HG03196 (cell line): ENCODE data around the gene UTP25.
A peak's percentile ranks its signal among the peaks of the same experiment; 100 is the strongest.
"Not testable (repeated sequence)": the region's sequence is repeated elsewhere in the genome, so short reads cannot be mapped to it uniquely, and the experiment has no call there.

ENCODE experiments used
- ATAC-seq: cut with Tn5 transposase; IDR thresholded peaks from one replicate; pipeline ENCODE4 v1.9.1; 2021; ENCODE audit not compliant: unreplicated experiment

UTP25 gene

DNA sequence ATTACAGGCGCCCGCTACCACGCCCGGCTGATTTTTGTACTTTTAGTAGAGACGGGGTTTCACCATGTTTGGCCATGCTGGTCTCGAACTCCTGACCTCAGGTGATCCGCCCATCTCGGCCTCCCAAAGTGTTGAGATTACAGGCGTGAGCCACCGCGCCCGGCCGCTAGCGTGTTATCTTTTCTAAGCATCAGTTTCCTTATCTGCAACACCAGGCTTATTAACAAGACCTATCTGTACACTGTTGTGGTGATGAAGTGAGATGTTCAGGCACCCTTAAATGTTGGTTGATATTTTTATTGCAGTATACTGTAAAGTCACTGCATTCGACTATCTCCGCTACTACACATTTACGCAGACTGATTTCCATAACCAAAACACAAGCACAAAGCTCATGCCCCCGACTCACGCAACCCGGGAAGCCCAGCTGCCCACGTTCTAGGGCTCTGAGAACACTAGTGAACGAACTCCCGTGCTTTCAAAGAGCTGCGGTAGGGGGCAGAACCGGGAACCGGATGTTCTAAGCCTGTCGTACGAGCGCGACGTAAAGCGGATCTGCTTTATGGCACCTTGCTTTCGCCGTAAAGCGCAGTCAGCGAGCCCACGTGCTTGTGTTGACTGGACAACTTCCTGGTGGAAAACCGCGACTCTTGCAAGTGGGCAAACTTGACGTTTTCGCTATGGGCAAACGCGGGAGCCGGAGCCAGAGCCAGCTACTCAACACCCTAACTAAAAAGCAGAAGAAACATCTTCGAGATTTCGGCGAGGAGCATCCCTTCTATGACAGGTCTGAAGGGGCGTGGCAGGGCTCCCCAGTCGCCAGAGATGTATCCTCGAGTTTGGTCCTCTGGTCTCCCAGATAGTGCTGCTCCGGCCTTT lies at the start of gene UTP25:
TSS of gene UTP25 (plus strand) at position 589 of the 879 bp plus-strand sequence. CDS start at position 681, 92 bp downstream.
- peak; percentile 95 for ATAC-seq

DNA sequence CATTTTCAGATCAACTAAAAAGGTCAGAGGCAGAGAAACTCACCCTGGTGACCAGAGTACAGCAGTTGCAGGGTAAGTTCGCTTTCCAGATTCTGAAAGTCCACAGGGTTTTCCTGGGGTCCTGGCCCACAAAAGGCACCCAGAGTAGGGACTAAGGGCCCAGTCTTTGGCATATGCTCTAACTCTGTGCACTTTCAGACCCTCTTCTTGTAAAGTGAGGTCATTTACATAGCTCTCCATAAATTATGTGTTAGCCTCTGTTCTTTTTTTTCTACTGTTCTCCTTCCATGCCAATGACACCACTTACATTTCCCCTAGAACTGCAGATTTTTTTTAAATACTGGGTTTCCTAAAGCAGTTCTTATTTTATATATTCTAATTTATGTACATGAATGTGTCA lies 49.7 kb upstream of the UTP25 start:
- no peak for ATAC-seq

- ATAC-seq: no peak
Measured at GRCh38 chr1:209780268-209780667, 47.5 kb upstream of the UTP25 start.

GRCh38 chr1:209783386-209783785 lies 44.4 kb upstream of the UTP25 start:
- ATAC-seq: no peak

DNA sequence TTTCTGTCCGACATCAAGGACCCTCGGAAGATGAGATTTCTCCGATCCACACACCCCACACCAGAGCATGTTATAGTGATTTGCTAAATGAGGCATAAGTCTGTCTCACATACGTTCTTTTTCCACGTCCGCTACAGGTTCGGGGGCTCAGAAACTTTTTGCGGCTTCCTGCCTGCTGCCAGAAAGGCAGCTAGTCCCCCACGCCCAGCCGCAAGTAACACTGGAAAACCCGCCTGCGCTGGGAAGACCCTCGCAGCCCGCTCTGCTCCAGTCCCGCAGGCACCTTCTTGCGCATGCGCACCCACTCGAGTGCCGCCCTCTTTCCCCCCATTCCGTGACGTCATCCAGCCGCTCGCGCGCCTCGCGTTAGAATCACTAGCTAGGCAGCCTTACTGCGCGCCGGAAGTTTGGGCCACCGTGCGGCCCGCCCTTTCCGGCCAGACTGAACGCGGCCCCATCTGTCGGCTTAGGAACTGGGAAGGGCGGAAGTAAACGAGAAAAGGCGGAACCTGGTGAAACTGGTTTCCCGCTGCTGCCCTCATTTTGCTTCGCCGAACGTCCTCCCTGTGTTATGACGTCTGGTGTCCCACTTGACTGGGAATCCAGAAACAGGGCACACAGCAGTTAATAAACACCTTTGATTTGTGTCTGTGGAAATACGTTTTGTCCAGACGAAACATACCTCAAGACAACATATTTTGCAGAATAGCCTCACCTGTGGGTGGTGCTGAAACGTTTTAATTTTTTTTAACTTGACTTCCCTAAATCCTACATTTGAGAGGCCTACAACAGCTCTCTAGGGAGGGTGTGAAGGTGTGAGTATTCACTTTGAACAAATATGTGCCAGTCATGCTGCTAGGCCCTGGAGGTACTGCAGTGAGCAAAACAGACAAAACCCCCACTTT lies 43.3 kb upstream of the UTP25 start, which contains the start of gene C1orf74:
TSS of gene C1orf74 (minus strand) at position 295 of the 905 bp plus-strand sequence. CDS start 925 bp downstream, outside the sequence.
- peak; percentile 99 for ATAC-seq

GRCh38 chr1:209785592-209785991 lies 42.2 kb upstream of the UTP25 start:
- no peak for ATAC-seq

GRCh38 chr1:209786146-209786545 lies 41.6 kb upstream of the UTP25 start:
- ATAC-seq: no peak

DNA sequence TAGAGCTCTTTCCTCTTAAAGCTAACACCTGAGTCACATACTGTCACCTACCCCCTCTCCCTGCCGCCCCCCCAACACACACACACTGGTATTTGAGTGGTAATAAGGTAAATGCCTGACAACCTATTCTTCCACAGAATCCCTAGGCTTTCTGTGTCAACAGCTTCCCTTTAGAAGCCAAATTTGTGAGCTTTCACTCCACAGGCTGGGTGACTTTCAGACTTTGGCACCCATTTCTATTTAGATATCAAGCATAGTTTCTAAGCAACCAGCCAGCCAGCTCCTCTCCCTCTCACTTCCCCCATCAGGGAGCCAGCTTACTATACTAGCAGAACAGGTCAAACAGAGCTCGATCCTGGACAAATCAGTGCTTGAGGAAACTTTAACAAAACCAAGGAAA lies 40.2 kb upstream of the UTP25 start:
- no peak for ATAC-seq

- no peak for ATAC-seq
Measured at GRCh38 chr1:209789245-209789644, 38.5 kb upstream of the UTP25 start.

- no peak for ATAC-seq
Measured at GRCh38 chr1:209790286-209791193, 37.2 kb upstream of the UTP25 start.

DNA sequence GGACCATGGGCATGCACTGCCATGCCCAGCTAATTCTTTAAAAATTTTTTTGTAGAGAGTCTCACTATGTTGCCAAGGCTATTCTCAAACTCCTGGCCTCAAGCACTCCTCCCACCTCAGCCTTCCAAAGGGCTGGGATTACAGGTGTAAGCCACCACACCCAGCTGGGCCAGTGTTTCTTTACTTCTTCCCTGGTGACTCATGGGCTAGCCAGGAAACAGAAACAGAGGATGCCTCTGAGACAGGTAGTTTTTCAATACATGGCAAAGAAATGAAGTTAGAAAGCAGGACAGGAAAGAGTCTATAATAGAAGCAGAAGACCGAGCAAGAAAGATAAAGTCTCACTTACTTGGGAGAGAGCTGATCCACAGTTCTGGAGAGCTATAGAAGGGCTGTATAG lies 35.9 kb upstream of the UTP25 start:
- no peak for ATAC-seq

GRCh38 chr1:209793711-209794110 lies 34.1 kb upstream of the UTP25 start:
- not testable (repeated sequence) for ATAC-seq

DNA sequence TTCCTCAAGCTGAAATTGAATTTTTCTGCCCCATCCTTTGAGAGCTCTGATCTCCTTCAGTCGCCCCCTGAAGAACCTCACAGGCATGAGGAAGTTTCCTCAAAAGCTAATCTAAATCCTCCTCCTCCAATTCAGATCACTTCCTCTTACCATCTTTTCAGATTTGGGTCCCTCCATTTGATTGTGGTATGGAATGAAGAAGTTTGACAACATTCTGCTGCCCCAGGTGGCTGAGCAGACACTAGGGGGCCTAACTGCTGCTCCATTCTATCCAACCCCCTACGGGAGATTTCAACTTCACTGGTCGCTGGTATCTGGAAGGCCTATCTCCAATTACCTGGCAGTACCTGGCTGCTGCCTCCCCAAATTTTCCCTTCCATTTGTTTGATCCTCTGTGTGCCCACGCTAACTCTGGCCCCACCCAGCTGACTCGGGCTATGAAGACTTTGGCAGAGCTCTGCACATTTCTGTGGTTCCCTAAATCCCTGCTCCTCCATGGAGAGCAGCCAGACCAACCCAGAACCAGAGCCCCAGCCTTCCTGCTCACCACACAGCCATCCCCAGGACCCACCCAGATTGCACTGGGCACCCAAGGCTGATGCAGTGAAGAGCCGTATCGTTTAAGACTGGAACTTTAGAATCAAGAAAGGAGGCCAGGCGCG lies 29.7 kb upstream of the UTP25 start:
- ATAC-seq: no peak

- no peak for ATAC-seq
Measured at GRCh38 chr1:209800984-209801834, 26.6 kb upstream of the UTP25 start.

DNA sequence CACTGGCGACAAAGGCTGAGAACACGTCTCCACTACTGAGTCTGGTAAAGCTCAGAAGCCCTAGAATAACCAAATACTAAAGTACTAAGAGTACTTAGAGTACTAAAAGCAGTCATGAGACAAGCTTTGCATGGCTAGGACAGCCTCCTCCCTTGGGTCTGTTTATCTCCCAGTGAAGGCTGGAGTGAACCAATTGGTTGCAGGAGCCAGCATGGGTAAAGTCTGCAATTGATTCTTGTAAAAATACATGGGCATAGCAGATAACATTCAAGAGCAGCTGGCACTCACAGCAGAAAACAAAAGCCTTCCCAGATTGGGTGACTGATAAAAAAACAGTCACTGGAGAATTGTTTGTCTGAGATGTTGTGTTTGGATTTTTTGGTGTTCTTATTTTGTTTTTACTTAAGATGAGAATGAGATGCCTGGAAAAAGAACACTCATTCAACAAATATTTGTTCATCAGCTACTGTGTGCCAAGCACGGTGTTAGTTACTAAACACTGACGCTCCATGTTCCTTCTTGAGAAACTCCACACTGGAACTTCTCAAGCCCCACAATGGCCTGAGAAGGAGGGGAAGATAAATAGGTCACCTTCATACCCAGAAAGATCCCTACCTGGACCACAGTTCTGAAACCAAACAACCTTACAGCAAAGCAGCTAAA lies 25.5 kb upstream of the UTP25 start:
- ATAC-seq: no peak

DNA sequence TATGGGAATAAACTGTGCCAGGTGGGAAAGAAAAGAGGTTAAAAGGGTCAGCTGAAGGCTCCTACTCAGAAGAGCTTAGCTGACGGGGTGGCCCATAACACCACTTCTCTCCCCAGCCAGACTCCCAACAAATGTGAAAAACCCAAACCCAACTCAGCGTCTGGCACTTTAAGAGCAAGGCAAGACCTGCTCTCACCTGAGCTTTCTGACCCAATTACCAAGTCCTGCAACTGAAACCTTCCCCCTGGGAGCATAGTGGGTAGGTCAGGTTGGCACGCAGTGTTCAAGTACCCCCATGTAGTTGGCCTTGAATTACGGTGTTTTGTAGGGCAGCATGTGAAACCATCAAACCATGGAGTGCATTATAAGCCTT lies 25.0 kb upstream of the UTP25 start:
- ATAC-seq: no peak

DNA sequence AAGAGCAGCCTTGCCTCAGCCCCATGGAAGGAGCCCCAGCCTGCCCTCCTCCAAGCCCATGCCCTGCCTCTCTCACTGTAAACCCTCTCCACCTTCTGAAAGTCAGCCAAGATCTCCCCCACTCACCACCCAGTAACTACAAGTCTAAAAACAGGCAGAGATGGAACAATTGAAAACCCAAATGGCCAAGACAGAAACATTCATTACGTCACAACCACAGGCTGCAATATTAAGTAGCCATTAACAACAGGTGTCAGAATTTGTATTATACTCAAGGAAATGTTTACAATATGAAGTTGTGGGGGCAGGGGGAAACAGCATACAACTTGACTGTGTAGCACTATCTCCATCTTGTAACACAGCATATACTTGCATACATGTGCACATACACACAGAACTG lies 24.2 kb upstream of the UTP25 start:
- ATAC-seq: no peak

DNA sequence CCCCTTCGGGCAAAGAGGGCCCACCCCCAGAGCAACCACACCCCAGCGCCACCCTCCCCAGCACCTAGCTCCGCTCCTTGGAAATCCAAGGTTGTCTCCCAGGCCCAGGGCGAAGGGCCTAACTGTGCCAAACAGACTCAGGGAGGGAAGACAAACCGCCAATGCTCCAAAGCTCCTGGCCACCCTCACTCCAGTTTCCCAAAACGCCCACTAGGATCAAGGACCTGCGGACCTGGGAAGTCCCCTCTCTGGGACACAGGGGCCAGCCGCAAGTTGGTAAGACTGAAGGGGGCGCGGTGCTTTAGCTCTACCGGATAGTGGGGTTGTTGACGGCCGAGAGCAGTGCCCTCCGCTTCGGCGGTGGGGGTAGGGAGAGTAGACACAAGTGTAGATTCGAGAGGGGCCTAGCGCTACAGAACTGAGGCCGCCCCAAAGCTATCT lies 22.4 kb upstream of the UTP25 start:
- ATAC-seq: no peak
